ENCODE results near the gene SSH2.

SSH2 gene

DNA sequence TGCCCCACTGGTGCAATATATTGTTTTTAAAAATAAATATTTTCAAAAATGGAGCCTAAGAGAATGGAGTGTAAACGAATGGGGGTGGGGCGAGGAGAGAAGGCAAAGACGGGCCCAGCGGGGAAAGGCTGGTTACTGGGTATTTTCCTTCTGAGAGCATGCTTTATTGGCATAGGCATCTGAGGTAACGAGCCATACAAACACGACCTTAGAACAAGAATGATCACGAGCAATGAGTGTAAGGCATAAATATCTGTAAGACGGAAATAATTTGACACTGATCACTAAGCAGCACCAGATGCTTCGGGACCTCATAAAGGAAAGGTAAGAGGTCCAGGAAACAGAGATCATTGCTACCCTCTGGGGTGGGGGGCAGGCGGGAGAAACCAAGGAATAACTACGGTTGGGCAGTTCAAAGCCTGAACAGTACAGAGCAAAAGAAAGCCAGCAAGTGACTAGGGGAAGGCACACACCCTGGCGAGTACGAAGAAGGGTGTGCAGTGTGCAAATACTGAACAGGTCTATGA is 959 bp downstream of the SSH2 start:
- peak overlapping the region; percentile 76 for H2AFZ ChIP-seq (ENCODE audit: low read length, unreplicated experiment)
- peaks cover 23% of the 10 kb centered on the region for H3K4me1 ChIP-seq (ENCODE audit: control insufficient read depth, insufficient read depth, low read length, unreplicated experiment)
- no peaks in the 10 kb centered on the region for H3K27me3 ChIP-seq (ENCODE audit: insufficient read depth, low read length)
- peak overlapping the region; percentile 32; the same call in 1 of the 2 replicates for H3K27ac ChIP-seq (ENCODE audit: low read depth, low read length)
- peaks cover 48% of the 10 kb centered on the region for H3K79me2 ChIP-seq (ENCODE audit: control insufficient read depth, insufficient read depth, low read length, unreplicated experiment)
- H3K4me3 ChIP-seq (ENCODE audit: low read depth, low read length) = peak overlapping the region; percentile 91
- H3K36me3 ChIP-seq (ENCODE audit: insufficient read depth, low read length) = no peaks in the 10 kb centered on the region

GRCh38 chr17:29927546-29927945 is 2.5 kb downstream of the SSH2 start:
- no peaks in the 10 kb centered on the region for H3K36me3 ChIP-seq (ENCODE audit: insufficient read depth, low read length)
- no peak overlapping the region for H2AFZ ChIP-seq (ENCODE audit: low read length, unreplicated experiment)
- peaks cover 23% of the 10 kb centered on the region for H3K4me1 ChIP-seq (ENCODE audit: control insufficient read depth, insufficient read depth, low read length, unreplicated experiment)
- H3K79me2 ChIP-seq (ENCODE audit: control insufficient read depth, insufficient read depth, low read length, unreplicated experiment) = peaks cover 53% of the 10 kb centered on the region
- no peaks in the 10 kb centered on the region for H3K27me3 ChIP-seq (ENCODE audit: insufficient read depth, low read length)
- peak overlapping the region; percentile 91 for H3K4me3 ChIP-seq (ENCODE audit: low read depth, low read length)
- H3K27ac ChIP-seq (ENCODE audit: low read depth, low read length) = no peak overlapping the region

DNA sequence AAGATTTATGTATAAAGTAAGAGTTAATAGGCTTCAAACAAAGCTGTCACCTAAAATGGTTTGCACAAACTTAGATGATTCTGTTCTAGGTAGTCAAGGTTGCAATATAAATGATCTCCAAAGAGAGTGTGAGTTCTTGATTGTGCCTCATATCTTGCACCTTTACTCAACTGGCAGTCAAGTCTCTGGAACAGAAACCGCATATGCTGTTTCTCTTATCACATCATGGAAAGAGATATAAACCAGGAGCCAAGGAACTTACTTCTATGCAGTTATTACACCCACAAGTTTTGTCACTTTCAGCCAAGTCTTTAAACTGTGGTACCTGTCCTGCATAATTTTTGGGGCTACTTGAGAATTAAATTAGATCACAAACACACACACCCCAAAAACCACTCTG is 5.2 kb downstream of the SSH2 start:
- H3K4me1 ChIP-seq (ENCODE audit: control insufficient read depth, insufficient read depth, low read length, unreplicated experiment) = peaks cover 18% of the 10 kb centered on the region
- H3K4me3 ChIP-seq (ENCODE audit: low read depth, low read length) = no peak overlapping the region
- H3K36me3 ChIP-seq (ENCODE audit: insufficient read depth, low read length) = no peaks in the 10 kb centered on the region
- H3K27ac ChIP-seq (ENCODE audit: low read depth, low read length) = no peak overlapping the region
- peaks cover 67% of the 10 kb centered on the region for H3K79me2 ChIP-seq (ENCODE audit: control insufficient read depth, insufficient read depth, low read length, unreplicated experiment)
- H2AFZ ChIP-seq (ENCODE audit: low read length, unreplicated experiment) = no peak overlapping the region
- H3K27me3 ChIP-seq (ENCODE audit: insufficient read depth, low read length) = no peaks in the 10 kb centered on the region

DNA sequence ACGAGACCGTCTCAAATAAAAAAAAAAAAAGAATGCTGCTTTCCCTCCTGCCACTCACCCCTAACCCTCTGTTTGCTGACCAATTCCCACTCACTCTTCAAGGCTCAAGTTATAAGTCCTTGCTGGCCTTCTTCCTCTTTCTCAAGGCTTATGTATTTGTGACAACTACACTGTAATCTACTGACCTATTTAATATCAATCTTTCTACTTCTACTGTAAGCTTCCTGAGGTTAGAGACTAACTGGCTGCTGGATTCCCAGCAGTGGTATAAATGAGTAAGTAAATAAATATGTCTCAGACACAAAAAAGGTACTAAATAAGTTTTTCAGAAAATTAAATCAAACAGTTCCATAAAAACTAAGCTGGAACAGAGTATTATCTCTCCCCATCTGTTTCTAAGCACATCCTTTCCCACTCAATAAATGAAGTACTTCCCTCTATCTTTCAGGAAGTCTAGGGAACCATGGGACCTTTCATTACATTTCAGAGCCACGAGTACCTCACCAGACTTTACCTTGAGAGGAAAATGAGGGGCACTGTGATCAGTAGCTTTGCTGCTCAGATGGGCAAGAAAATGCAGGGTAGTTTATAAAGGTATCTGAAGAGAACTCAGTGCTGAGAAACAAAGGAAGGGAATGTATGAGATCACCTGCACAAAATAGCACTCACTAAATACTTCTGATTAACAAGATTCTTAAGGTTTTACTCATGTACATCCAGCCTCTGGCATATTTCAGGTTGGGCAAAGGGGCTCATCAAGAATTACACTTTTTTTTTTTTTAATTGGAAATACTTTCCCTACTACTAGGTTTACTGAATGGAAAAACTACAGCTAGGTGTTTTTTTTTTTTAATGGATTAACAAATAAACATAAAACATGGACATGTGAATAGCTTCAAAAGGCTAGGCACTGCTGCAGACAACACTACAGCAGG is 10.8 kb downstream of the SSH2 start:
- H2AFZ ChIP-seq (ENCODE audit: low read length, unreplicated experiment) = peak overlapping the region; percentile 5
- no peaks in the 10 kb centered on the region for H3K27me3 ChIP-seq (ENCODE audit: insufficient read depth, low read length)
- no peak overlapping the region for H3K4me3 ChIP-seq (ENCODE audit: low read depth, low read length)
- H3K27ac ChIP-seq (ENCODE audit: low read depth, low read length) = peak overlapping the region; percentile 52
- H3K4me1 ChIP-seq (ENCODE audit: control insufficient read depth, insufficient read depth, low read length, unreplicated experiment) = peaks cover 8% of the 10 kb centered on the region
- H3K36me3 ChIP-seq (ENCODE audit: insufficient read depth, low read length) = no peaks in the 10 kb centered on the region
- H3K79me2 ChIP-seq (ENCODE audit: control insufficient read depth, insufficient read depth, low read length, unreplicated experiment) = peaks cover 37% of the 10 kb centered on the region

- Histone ChIP-seq H3K79me2 (ENCODE audit: control insufficient read depth, insufficient read depth, low read length, unreplicated experiment) (peaks cover 40% of the 10 kb centered on the region), H2AFZ (ENCODE audit: low read length, unreplicated experiment) (no peak overlapping the region), H3K27ac (ENCODE audit: low read depth, low read length) (no peak overlapping the region), H3K36me3 (ENCODE audit: insufficient read depth, low read length) (no peaks in the 10 kb centered on the region), H3K4me1 (ENCODE audit: control insufficient read depth, insufficient read depth, low read length, unreplicated experiment) (peaks cover 8% of the 10 kb centered on the region), H3K27me3 (ENCODE audit: insufficient read depth, low read length) (no peaks in the 10 kb centered on the region), H3K4me3 (ENCODE audit: low read depth, low read length) (no peak overlapping the region)
Observed at GRCh38 chr17:29918016-29918415, 12.0 kb downstream of the SSH2 start.

- Histone ChIP-seq H3K27ac (ENCODE audit: low read depth, low read length) (no peak overlapping the region), H3K36me3 (ENCODE audit: insufficient read depth, low read length) (no peaks in the 10 kb centered on the region), H3K4me3 (ENCODE audit: low read depth, low read length) (no peak overlapping the region), H3K79me2 (ENCODE audit: control insufficient read depth, insufficient read depth, low read length, unreplicated experiment) (peaks cover 32% of the 10 kb centered on the region), H2AFZ (ENCODE audit: low read length, unreplicated experiment) (no peak overlapping the region), H3K27me3 (ENCODE audit: insufficient read depth, low read length) (no peaks in the 10 kb centered on the region), H3K4me1 (ENCODE audit: control insufficient read depth, insufficient read depth, low read length, unreplicated experiment) (peaks cover 11% of the 10 kb centered on the region)
Observed at GRCh38 chr17:29914819-29915537, 15.1 kb downstream of the SSH2 start.

DNA sequence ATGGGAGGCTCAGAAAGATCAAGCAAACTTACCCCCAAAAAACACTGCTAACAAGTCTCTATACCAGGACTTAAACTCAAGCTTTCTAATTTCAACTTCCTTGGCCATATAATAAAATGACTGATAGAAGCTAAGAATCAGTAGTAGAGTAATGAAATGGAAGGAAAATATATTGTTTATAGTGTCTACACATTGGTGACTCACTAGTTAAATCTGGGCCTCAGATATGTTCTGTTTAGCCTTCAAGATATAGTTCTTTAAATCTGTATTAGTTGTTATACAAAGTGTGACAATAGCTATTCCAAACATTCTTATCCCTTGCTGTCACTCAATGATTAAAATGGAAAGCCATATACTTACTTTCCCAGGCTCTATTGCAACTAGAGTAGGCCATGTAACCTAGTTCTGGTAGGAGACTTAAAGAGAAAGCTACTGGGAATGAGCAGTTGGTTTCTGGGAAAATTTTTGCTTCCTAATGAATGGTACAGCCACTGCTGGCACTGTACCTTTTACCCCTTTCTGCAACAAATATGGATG is 18.3 kb downstream of the SSH2 start:
- H3K4me3 ChIP-seq (ENCODE audit: low read depth, low read length) = no peak overlapping the region
- H2AFZ ChIP-seq (ENCODE audit: low read length, unreplicated experiment) = no peak overlapping the region
- H3K4me1 ChIP-seq (ENCODE audit: control insufficient read depth, insufficient read depth, low read length, unreplicated experiment) = peaks cover 3% of the 10 kb centered on the region
- no peaks in the 10 kb centered on the region for H3K36me3 ChIP-seq (ENCODE audit: insufficient read depth, low read length)
- H3K27ac ChIP-seq (ENCODE audit: low read depth, low read length) = no peak overlapping the region
- peaks cover 24% of the 10 kb centered on the region for H3K79me2 ChIP-seq (ENCODE audit: control insufficient read depth, insufficient read depth, low read length, unreplicated experiment)
- H3K27me3 ChIP-seq (ENCODE audit: insufficient read depth, low read length) = no peaks in the 10 kb centered on the region

GRCh38 chr17:29909236-29910003 is 20.6 kb downstream of the SSH2 start:
- Histone ChIP-seq H3K27me3 (ENCODE audit: insufficient read depth, low read length) (no peaks in the 10 kb centered on the region), H3K36me3 (ENCODE audit: insufficient read depth, low read length) (no peaks in the 10 kb centered on the region), H2AFZ (ENCODE audit: low read length, unreplicated experiment) (no peak overlapping the region), H3K27ac (ENCODE audit: low read depth, low read length) (no peak overlapping the region), H3K4me3 (ENCODE audit: low read depth, low read length) (no peak overlapping the region), H3K79me2 (ENCODE audit: control insufficient read depth, insufficient read depth, low read length, unreplicated experiment) (peaks cover 26% of the 10 kb centered on the region), H3K4me1 (ENCODE audit: control insufficient read depth, insufficient read depth, low read length, unreplicated experiment) (peaks cover 3% of the 10 kb centered on the region)

GRCh38 chr17:29906969-29907368 is 23.1 kb downstream of the SSH2 start:
- Histone ChIP-seq H3K4me1 (ENCODE audit: control insufficient read depth, insufficient read depth, low read length, unreplicated experiment) (peaks cover under 1% of the 10 kb centered on the region), H2AFZ (ENCODE audit: low read length, unreplicated experiment) (no peak overlapping the region), H3K27me3 (ENCODE audit: insufficient read depth, low read length) (no peaks in the 10 kb centered on the region), H3K27ac (ENCODE audit: low read depth, low read length) (no peak overlapping the region), H3K79me2 (ENCODE audit: control insufficient read depth, insufficient read depth, low read length, unreplicated experiment) (peaks cover 30% of the 10 kb centered on the region), H3K36me3 (ENCODE audit: insufficient read depth, low read length) (no peaks in the 10 kb centered on the region), H3K4me3 (ENCODE audit: low read depth, low read length) (no peak overlapping the region)

- no peak overlapping the region for H3K27ac ChIP-seq (ENCODE audit: low read depth, low read length)
- H3K27me3 ChIP-seq (ENCODE audit: insufficient read depth, low read length) = no peaks in the 10 kb centered on the region
- H3K4me1 ChIP-seq (ENCODE audit: control insufficient read depth, insufficient read depth, low read length, unreplicated experiment) = no peaks in the 10 kb centered on the region
- H3K4me3 ChIP-seq (ENCODE audit: low read depth, low read length) = no peak overlapping the region
- no peaks in the 10 kb centered on the region for H3K36me3 ChIP-seq (ENCODE audit: insufficient read depth, low read length)
- H2AFZ ChIP-seq (ENCODE audit: low read length, unreplicated experiment) = no peak overlapping the region
- H3K79me2 ChIP-seq (ENCODE audit: control insufficient read depth, insufficient read depth, low read length, unreplicated experiment) = peaks cover 33% of the 10 kb centered on the region
Observed at GRCh38 chr17:29905879-29906167, 24.2 kb downstream of the SSH2 start.

Measured in ACC112 (cell line).